HG02571 (cell line): Measurements from ENCODE around the gene VMP1.
A peak's percentile ranks its signal among the peaks of the same experiment; 100 is the strongest.
"Not testable (repeated sequence)": the region's sequence is repeated elsewhere in the genome, so short reads cannot be mapped to it uniquely, and the experiment has no call there.

Experiments used
- ATAC-seq: cut with Tn5 transposase; IDR thresholded peaks from one replicate; pipeline ENCODE4 v1.9.1; 2021; ENCODE audit warnings: mild to moderate bottlenecking, moderate library complexity; ENCODE audit not compliant: unreplicated experiment

VMP1 gene

GRCh38 chr17:59804901-59805465 lies 97.5 kb downstream of the VMP1 start:
- ATAC-seq: no peak

GRCh38 chr17:59806322-59806721 lies 98.9 kb downstream of the VMP1 start:
- ATAC-seq: not testable (repeated sequence)

GRCh38 chr17:59807892-59808509 lies 100.5 kb downstream of the VMP1 start:
- ATAC-seq: no peak

GRCh38 chr17:59810894-59811153 lies 103.4 kb downstream of the VMP1 start:
- ATAC-seq: no peak

GRCh38 chr17:59811209-59811608 lies 103.8 kb downstream of the VMP1 start:
- no peak for ATAC-seq

- ATAC-seq: no peak
Observed at GRCh38 chr17:59812139-59812538, 104.7 kb downstream of the VMP1 start.

GRCh38 chr17:59814276-59814675 lies 106.8 kb downstream of the VMP1 start:
- no peak for ATAC-seq

- no peak for ATAC-seq
Observed at GRCh38 chr17:59814685-59815084, 107.2 kb downstream of the VMP1 start.

GRCh38 chr17:59815965-59816364 lies 108.5 kb downstream of the VMP1 start:
- ATAC-seq: no peak

- ATAC-seq: no peak
Observed at GRCh38 chr17:59825533-59826322, 118.3 kb downstream of the VMP1 start.

- no peak for ATAC-seq
Observed at GRCh38 chr17:59826706-59827453, 119.4 kb downstream of the VMP1 start.

GRCh38 chr17:59827721-59828477 lies 120.4 kb downstream of the VMP1 start:
- ATAC-seq: no peak

GRCh38 chr17:59828478-59828760 lies 121.0 kb downstream of the VMP1 start:
- no peak for ATAC-seq

- not testable (repeated sequence) for ATAC-seq
Observed at GRCh38 chr17:59828819-59829216, 121.4 kb downstream of the VMP1 start.

- peak; percentile 60 for ATAC-seq
Observed at GRCh38 chr17:59829217-59830006, 122.0 kb downstream of the VMP1 start.

GRCh38 chr17:59830007-59830630 lies 122.7 kb downstream of the VMP1 start:
- no peak for ATAC-seq

- ATAC-seq: no peak
Observed at GRCh38 chr17:59830846-59831486, 123.5 kb downstream of the VMP1 start.

- no peak for ATAC-seq
Observed at GRCh38 chr17:59832883-59833379, 125.5 kb downstream of the VMP1 start.

- peak; percentile 69 for ATAC-seq
Observed at GRCh38 chr17:59837308-59838051, 130.0 kb downstream of the VMP1 start.
